ENCODE results near the gene MAP3K14. TPM values are rescaled to one million over a fixed set of nuclear protein-coding genes. Genes with fewer than 3 reads are reported as not detected.

MAP3K14 gene
- total RNA-seq, 1 experiment from 2014 or later: 16.4 TPM

DNA sequence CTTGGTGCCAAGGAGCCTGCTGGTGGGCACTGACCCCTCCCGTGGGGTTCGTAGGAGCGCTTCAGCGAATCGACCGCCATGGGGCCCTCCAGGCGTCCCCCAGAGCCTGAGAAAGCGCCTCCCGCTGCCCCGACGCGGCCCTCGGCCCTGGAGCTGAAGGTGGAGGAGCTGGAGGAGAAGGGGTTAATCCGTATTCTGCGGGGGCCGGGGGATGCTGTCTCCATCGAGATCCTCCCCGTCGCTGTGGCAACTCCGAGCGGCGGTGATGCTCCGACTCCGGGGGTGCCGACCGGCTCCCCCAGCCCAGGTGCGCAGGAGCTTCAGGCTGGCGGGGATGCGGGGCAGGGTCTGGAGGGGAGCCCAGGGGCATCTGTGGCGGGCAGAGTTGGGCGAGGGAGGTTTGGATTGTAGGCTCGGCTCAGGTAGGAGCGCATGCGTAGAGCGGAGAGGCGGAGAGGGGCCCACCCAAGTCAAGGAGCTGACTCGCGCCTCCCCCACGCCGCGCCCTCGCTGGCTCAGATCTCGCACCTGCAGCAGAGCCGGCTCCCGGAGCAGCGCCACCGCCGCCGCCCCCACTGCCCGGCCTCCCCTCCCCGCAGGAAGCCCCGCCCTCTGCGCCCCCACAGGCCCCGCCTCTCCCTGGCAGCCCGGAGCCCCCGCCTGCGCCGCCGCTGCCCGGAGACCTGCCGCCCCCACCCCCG is 75.3 kb downstream of the MAP3K14 start:
- Histone ChIP-seq H4K20me1 (ENCODE audit: insufficient read depth) (no peaks in the 10 kb centered on the region), H3K9me3 (ENCODE audit: control insufficient read depth in 1 of 2, insufficient read depth in 1 of 2, low read depth in 1 of 2, low read length in 2 of 2) (no peaks in the 10 kb centered on the region), H3K4me1 (ENCODE audit: control insufficient read depth in 1 of 2, insufficient read depth in 2 of 2, low read length in 2 of 2) (peaks cover 2% of the 10 kb centered on the region in 2 experiments; a peak in 3 of 4 replicates), H3K27me3 (ENCODE audit: insufficient read depth, low read length) (no peaks in the 10 kb centered on the region), H3K9ac (ENCODE audit: low read length) (no peak overlapping the region), H3K4me3 (replicated peaks in 1 of 2; ENCODE audit: low read depth in 1 of 2, low read length in 2 of 2) (no peak overlapping the region), H2AFZ (ENCODE audit: low read depth, low read length, poor library complexity, severe bottlenecking) (no peak overlapping the region), H3K27ac (ENCODE audit: low read depth, low read length) (no peak overlapping the region), H3K79me2 (ENCODE audit: insufficient read depth, low read length) (no peaks in the 10 kb centered on the region), H3K9me2 (ENCODE audit: insufficient read depth) (no peaks in the 10 kb centered on the region), H3K4me2 (ENCODE audit: low read length) (no peak overlapping the region), H3K36me3 (ENCODE audit: control insufficient read depth in 1 of 2, insufficient read depth in 2 of 2, low read length in 2 of 2) (no peaks in the 10 kb centered on the region)
- intact Hi-C loops (cut with micrococcal nuclease): no loop called here
- BruUV-seq (replicated peaks): no TSS peak
- ChIA-PET RAD21 (ENCODE audit: low non-redundant PET in 1 of 2, low total read pairs in 2 of 2, uncharacterized antibody in 2 of 2, unreplicated experiment in 2 of 2) (no interaction called here), CTCF (interaction anchor here (1.4 kb wide), 1 partner anchor 10 kb away, joined by 3 read pairs; no protein-coding TSS in a partner anchor), POLR2A (no interaction called here)
- DNase-seq (ENCODE audit: low read depth, low spot score) (no peak), ATAC-seq (no peak)
- no peak for TF ChIP-seq POLR2A (IDR thresholded peaks at IDR 0.05; ENCODE audit: borderline replicate concordance, extremely low read depth, insufficient read depth, insufficient read length)
- no peak for TF ChIP-seq FOSL1 (IDR thresholded peaks at IDR 0.05; ENCODE audit: low read depth)
- no peak for TF ChIP-seq CBX3 (IDR thresholded peaks at IDR 0.05; ENCODE audit: low read depth)
- TF ChIP-seq POLR2AphosphoS5 (IDR thresholded peaks at IDR 0.05; ENCODE audit: low read depth, low read length): no peak
- no peak for TF ChIP-seq SIN3A (IDR thresholded peaks at IDR 0.05; ENCODE audit: low read depth)
- no peak for TF ChIP-seq ELF1 (IDR thresholded peaks at IDR 0.05; ENCODE audit: borderline replicate concordance, low read depth)
- TF ChIP-seq, protein P1, sequence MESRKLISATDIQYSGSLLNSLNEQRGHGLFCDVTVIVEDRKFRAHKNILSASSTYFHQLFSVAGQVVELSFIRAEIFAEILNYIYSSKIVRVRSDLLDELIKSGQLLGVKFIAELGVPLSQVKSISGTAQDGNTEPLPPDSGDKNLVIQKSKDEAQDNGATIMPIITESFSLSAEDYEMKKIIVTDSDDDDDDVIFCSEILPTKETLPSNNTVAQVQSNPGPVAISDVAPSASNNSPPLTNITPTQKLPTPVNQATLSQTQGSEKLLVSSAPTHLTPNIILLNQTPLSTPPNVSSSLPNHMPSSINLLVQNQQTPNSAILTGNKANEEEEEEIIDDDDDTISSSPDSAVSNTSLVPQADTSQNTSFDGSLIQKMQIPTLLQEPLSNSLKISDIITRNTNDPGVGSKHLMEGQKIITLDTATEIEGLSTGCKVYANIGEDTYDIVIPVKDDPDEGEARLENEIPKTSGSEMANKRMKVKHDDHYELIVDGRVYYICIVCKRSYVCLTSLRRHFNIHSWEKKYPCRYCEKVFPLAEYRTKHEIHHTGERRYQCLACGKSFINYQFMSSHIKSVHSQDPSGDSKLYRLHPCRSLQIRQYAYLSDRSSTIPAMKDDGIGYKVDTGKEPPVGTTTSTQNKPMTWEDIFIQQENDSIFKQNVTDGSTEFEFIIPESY (IDR thresholded peaks at IDR 0.05; ENCODE audit: extremely low read depth, insufficient replicate concordance, low read length): no peak
- TF ChIP-seq SRF (IDR thresholded peaks at IDR 0.05; ENCODE audit: low read depth): no peak
- TF ChIP-seq EGR1 (IDR thresholded peaks at IDR 0.05; ENCODE audit: low read depth): no peak
- no peak for TF ChIP-seq ZFX (IDR thresholded peaks at IDR 0.05)
- no peak for TF ChIP-seq CEBPB (IDR thresholded peaks at IDR 0.05; ENCODE audit: low read depth)
- TF ChIP-seq, protein P2, sequence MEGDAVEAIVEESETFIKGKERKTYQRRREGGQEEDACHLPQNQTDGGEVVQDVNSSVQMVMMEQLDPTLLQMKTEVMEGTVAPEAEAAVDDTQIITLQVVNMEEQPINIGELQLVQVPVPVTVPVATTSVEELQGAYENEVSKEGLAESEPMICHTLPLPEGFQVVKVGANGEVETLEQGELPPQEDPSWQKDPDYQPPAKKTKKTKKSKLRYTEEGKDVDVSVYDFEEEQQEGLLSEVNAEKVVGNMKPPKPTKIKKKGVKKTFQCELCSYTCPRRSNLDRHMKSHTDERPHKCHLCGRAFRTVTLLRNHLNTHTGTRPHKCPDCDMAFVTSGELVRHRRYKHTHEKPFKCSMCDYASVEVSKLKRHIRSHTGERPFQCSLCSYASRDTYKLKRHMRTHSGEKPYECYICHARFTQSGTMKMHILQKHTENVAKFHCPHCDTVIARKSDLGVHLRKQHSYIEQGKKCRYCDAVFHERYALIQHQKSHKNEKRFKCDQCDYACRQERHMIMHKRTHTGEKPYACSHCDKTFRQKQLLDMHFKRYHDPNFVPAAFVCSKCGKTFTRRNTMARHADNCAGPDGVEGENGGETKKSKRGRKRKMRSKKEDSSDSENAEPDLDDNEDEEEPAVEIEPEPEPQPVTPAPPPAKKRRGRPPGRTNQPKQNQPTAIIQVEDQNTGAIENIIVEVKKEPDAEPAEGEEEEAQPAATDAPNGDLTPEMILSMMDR (IDR thresholded peaks at IDR 0.05 in 2 of 3, conservative IDR thresholded peaks at IDR 0.05 in 1 of 3; ENCODE audit: borderline replicate concordance in 1 of 3, insufficient read depth in 1 of 3, low read depth in 2 of 3, low read length in 2 of 3): no peak
- TF ChIP-seq SP1 (IDR thresholded peaks at IDR 0.05; ENCODE audit: low read depth): no peak
- no peak for TF ChIP-seq JUND (IDR thresholded peaks at IDR 0.05)

Data from HCT116 (cell line).